GM19324 (cell line): Measurements from ENCODE around the gene STRIT1.
"Not testable (repeated sequence)": the region's sequence is repeated elsewhere in the genome, so short reads cannot be mapped to it uniquely, and the experiment has no call there.

Experiments used
- ATAC-seq: cut with Tn5 transposase; IDR thresholded peaks from one replicate; pipeline ENCODE4 v1.9.1; 2021; ENCODE audit warnings: mild to moderate bottlenecking, moderate library complexity; ENCODE audit not compliant: unreplicated experiment, low FRiP score

Gene STRIT1

GRCh38 chr3:155313916-155314315, 20.4 kb upstream of the STRIT1 start:
- no peak for ATAC-seq

- no peak for ATAC-seq
Observed at GRCh38 chr3:155313300-155313699, 19.8 kb upstream of the STRIT1 start.

- no peak for ATAC-seq
Observed at GRCh38 chr3:155312781-155313180, 19.3 kb upstream of the STRIT1 start.

- no peak for ATAC-seq
Observed at GRCh38 chr3:155309581-155309980, 16.1 kb upstream of the STRIT1 start.

GRCh38 chr3:155308831-155309230, 15.3 kb upstream of the STRIT1 start:
- no peak for ATAC-seq

- ATAC-seq, result no peak
Observed at GRCh38 chr3:155307183-155307582, 13.7 kb upstream of the STRIT1 start.

GRCh38 chr3:155304394-155304793, 10.9 kb upstream of the STRIT1 start:
- no peak for ATAC-seq

- ATAC-seq, result no peak
Observed at GRCh38 chr3:155303540-155304097, 10.1 kb upstream of the STRIT1 start.

- ATAC-seq, result no peak
Observed at GRCh38 chr3:155302891-155303290, 9.4 kb upstream of the STRIT1 start.

- no peak for ATAC-seq
Observed at GRCh38 chr3:155302481-155302880, 9.0 kb upstream of the STRIT1 start.

- no peak for ATAC-seq
Observed at GRCh38 chr3:155297100-155297499, 3.6 kb upstream of the STRIT1 start.

- no peak for ATAC-seq
Observed at GRCh38 chr3:155296413-155296812, 2.9 kb upstream of the STRIT1 start.

GRCh38 chr3:155292693-155293092, 790 bp downstream of the STRIT1 start:
- ATAC-seq, result no peak

- no peak for ATAC-seq
Observed at GRCh38 chr3:155292133-155292532, 1.4 kb downstream of the STRIT1 start.

- ATAC-seq, result no peak
Observed at GRCh38 chr3:155286736-155287135, 6.7 kb downstream of the STRIT1 start.

- ATAC-seq, result no peak
Observed at GRCh38 chr3:155285936-155286335, 7.5 kb downstream of the STRIT1 start.

- ATAC-seq, result no peak
Observed at GRCh38 chr3:155283092-155284056, 10.1 kb downstream of the STRIT1 start.

- no peak for ATAC-seq
Observed at GRCh38 chr3:155282385-155283091, 10.9 kb downstream of the STRIT1 start.

- ATAC-seq, result no peak
Observed at GRCh38 chr3:155281912-155282311, 11.6 kb downstream of the STRIT1 start.

GRCh38 chr3:155276089-155276488, 17.4 kb downstream of the STRIT1 start:
- ATAC-seq, result not testable (repeated sequence)

- ATAC-seq, result not testable (repeated sequence)
Observed at GRCh38 chr3:155275159-155275754, 18.2 kb downstream of the STRIT1 start.
